Keratinocyte (primary cell): ENCODE results near the gene ITSN1. TPM values are rescaled to one million over a fixed set of nuclear protein-coding genes. Genes with fewer than 3 reads are reported as not detected.
A peak's percentile ranks its signal among the peaks of the same experiment; 100 is the strongest.

Experiments used
- DNase-seq: peaks from one replicate; pipeline ENCODE4 v3.0.0-alpha.2; 2011; ENCODE audit warnings: low read depth, missing footprints, low spot score
- FAIRE-seq: peaks from 2 replicates; lab custom pipeline; 2011; peaks lifted over from hg19 to GRCh38; lab: Jason Lieb, UNC
- H2AFZ ChIP-seq: 2 replicates; pipeline ENCODE4 v1.6.0; 2012; ENCODE audit warnings: low read length, control low read depth, inconsistent platforms; ENCODE audit not compliant: control insufficient read depth
- H3K27ac ChIP-seq: 2 replicates; pipeline ENCODE4 v1.5.1; 2011; ENCODE audit warnings: low read length; ENCODE audit not compliant: control insufficient read depth, insufficient read depth
- H3K27me3 ChIP-seq: 3 replicates; pipeline ENCODE4 v1.6.0; 2011; ENCODE audit warnings: low read length; ENCODE audit not compliant: control insufficient read depth, insufficient read depth; ENCODE audit errors: extremely low read depth
- H3K36me3 ChIP-seq, 2 experiments: 2 replicates in 1 of 2; 3 replicates in 1 of 2; pipeline ENCODE4 v1.5.1; 2011; ENCODE audit warnings: low read length in 2 of 2, mild to moderate bottlenecking in 1 of 2; ENCODE audit not compliant: control insufficient read depth in 2 of 2, insufficient read depth in 2 of 2; ENCODE audit errors: extremely low read depth in 1 of 2
- H3K4me1 ChIP-seq: 3 replicates; pipeline ENCODE4 v1.5.1; 2011; ENCODE audit warnings: low read length; ENCODE audit not compliant: control insufficient read depth, insufficient read depth; ENCODE audit errors: extremely low read depth
- H3K4me2 ChIP-seq: 3 replicates; pipeline ENCODE4 v1.6.0; 2011; ENCODE audit warnings: low read depth, low read length; ENCODE audit not compliant: control insufficient read depth, insufficient read depth; ENCODE audit errors: extremely low read depth
- H3K4me3 ChIP-seq, 3 experiments: fragments of 200-600 bp in 1 of 3; sonication (generic) in 1 of 3; 2 replicates in 2 of 3; 3 replicates in 1 of 3; pipeline ENCODE4 v1.5.1; 2011 to 2016; ENCODE audit warnings: low read length in 3 of 3, mild to moderate bottlenecking in 3 of 3, control low read depth in 2 of 3, inconsistent platforms in 1 of 3, low read depth in 1 of 3, mixed read lengths in 1 of 3, mixed run types in 1 of 3, moderate library complexity in 1 of 3; ENCODE audit not compliant: control insufficient read depth in 2 of 3, insufficient read depth in 2 of 3; ENCODE audit errors: extremely low read depth in 1 of 3
- H3K79me2 ChIP-seq: 2 replicates; pipeline ENCODE4 v1.6.0; 2012; ENCODE audit warnings: low read length; ENCODE audit not compliant: control insufficient read depth, insufficient read depth
- H3K9ac ChIP-seq: 3 replicates; pipeline ENCODE4 v1.6.0; 2011; ENCODE audit warnings: low read length; ENCODE audit not compliant: control insufficient read depth, insufficient read depth; ENCODE audit errors: extremely low read depth
- H3K9me1 ChIP-seq: 3 replicates; pipeline ENCODE4 v1.6.0; 2011; ENCODE audit warnings: low read length; ENCODE audit not compliant: control insufficient read depth, insufficient read depth; ENCODE audit errors: extremely low read depth
- H3K9me3 ChIP-seq: 2 replicates; pipeline ENCODE4 v1.5.1; 2012; ENCODE audit warnings: low read depth, low read length; ENCODE audit not compliant: control insufficient read depth
- H4K20me1 ChIP-seq: 3 replicates; pipeline ENCODE4 v1.6.0; 2011; ENCODE audit warnings: low read length; ENCODE audit not compliant: control insufficient read depth, insufficient read depth; ENCODE audit errors: extremely low read depth
- CTCF ChIP-seq, 3 experiments: IDR thresholded peaks in 1 of 3; conservative IDR thresholded peaks in 1 of 3; optimal IDR thresholded peaks in 1 of 3; 2 replicates in 2 of 3; 3 replicates in 1 of 3; pipeline versions ENCODE3 to v1.5.1; 2011; ENCODE audit warnings: low read length in 3 of 3, mild to moderate bottlenecking in 3 of 3, moderate library complexity in 2 of 3, control low read depth in 1 of 3, inconsistent platforms in 1 of 3; ENCODE audit not compliant: insufficient read depth in 2 of 3; ENCODE audit errors: extremely low read depth in 1 of 3
- EZH2 ChIP-seq: IDR thresholded peaks from one replicate; pipeline ENCODE4 v1.6.1; 2012; ENCODE audit warnings: inconsistent platforms, mild to moderate bottlenecking, low read length, moderate library complexity
- dilution Hi-C: fragments of 300-500 bp; cut with MboI; formaldehyde crosslinking; loops from one replicate; pipeline ENCODE4 v1.7.0; 2020; ENCODE audit warnings: low sequenced_read_pairs; ENCODE audit not compliant: extremely low pct_ligation_motif_present
- polyA plus RNA-seq, 5 experiments: library from polyadenylated mRNA; depleted of rRNA in 3 of 5; stranded (reverse) in 3 of 5; stranded (forward) in 1 of 5; unstranded in 1 of 5; fragments of >200 nt; gene quantifications; 1 replicate in 1 of 5; 2 replicates in 3 of 5; 3 replicates in 1 of 5; pipeline versions ENCODE4 v1.2.1 to v1.2.3, GENCODE V29; 2011 to 2012; ENCODE audit warnings: missing spikeins in 2 of 5, low read depth in 1 of 5, low replicate concordance in 1 of 5

The ITSN1 gene
- polyA plus RNA-seq, 1 donor (not counting 4 experiments of a cell fraction or from before 2014, with no cell fraction given) = 34.3 TPM

- Histone ChIP-seq H3K9me3 (peaks cover 5% of the 10 kb centered on the region), H3K4me3 (no peak overlapping the region), H2AFZ (no peak overlapping the region), H3K36me3 (peaks cover 0 to 2% of the 10 kb centered on the region in 2 experiments), H3K9me1 (no peaks in the 10 kb centered on the region), H3K4me2 (no peak overlapping the region), H3K27me3 (no peaks in the 10 kb centered on the region), H4K20me1 (no peaks in the 10 kb centered on the region), H3K4me1 (peaks cover 25% of the 10 kb centered on the region), H3K27ac (no peak overlapping the region), H3K79me2 (peaks cover 73% of the 10 kb centered on the region), H3K9ac (no peak overlapping the region)
- FAIRE-seq (no peak), DNase-seq (no peak)
- TF ChIP-seq CTCF (optimal IDR thresholded peaks at IDR 0.05 in 1 of 3, IDR thresholded peaks at IDR 0.05 in 1 of 3, conservative IDR thresholded peaks at IDR 0.05 in 1 of 3; ENCODE audit: extremely low read depth in 1 of 3, insufficient read depth in 2 of 3, low read length in 3 of 3) (no peak), EZH2 (no peak)
- dilution Hi-C loops = no loop called here
Measured at GRCh38 chr21:33660406-33660805, 18.1 kb downstream of the ITSN1 start.

GRCh38 chr21:33661146-33661545 is 18.8 kb downstream of the ITSN1 start:
- Histone ChIP-seq H2AFZ (no peak overlapping the region), H3K4me1 (peaks cover 18% of the 10 kb centered on the region), H3K79me2 (peaks cover 81% of the 10 kb centered on the region), H3K27me3 (no peaks in the 10 kb centered on the region), H4K20me1 (no peaks in the 10 kb centered on the region), H3K9ac (no peak overlapping the region), H3K27ac (peak overlapping the region; percentile 15), H3K4me2 (no peak overlapping the region), H3K4me3 (no peak overlapping the region), H3K9me1 (no peaks in the 10 kb centered on the region), H3K36me3 (peaks cover 0 to 2% of the 10 kb centered on the region in 2 experiments), H3K9me3 (peaks cover 5% of the 10 kb centered on the region)
- dilution Hi-C loops = no loop called here
- TF ChIP-seq CTCF (optimal IDR thresholded peaks at IDR 0.05 in 1 of 3, IDR thresholded peaks at IDR 0.05 in 1 of 3, conservative IDR thresholded peaks at IDR 0.05 in 1 of 3; ENCODE audit: extremely low read depth in 1 of 3, insufficient read depth in 2 of 3, low read length in 3 of 3) (no peak), EZH2 (no peak)
- DNase-seq (peak; percentile 41), FAIRE-seq (no peak)
